ENCODE results near the gene FRRS1.
A peak's percentile ranks its signal among the peaks of the same experiment; 100 is the strongest.

Gene FRRS1

GRCh38 chr1:99740141-99740540, 26.3 kb downstream of the FRRS1 start:
- no peak overlapping the region for H3K4me3 ChIP-seq (ENCODE audit: low read depth, low read length)
- TF ChIP-seq CTCF (IDR thresholded peaks at IDR 0.05; ENCODE audit: low read depth, low read length, missing control alignments), result no peak
- in situ Hi-C loops (cut with HindIII; ENCODE audit: low sequenced_read_pairs), result no loop called here
- DNase-seq (ENCODE audit: low read depth), result no peak

- no peak for TF ChIP-seq CTCF (IDR thresholded peaks at IDR 0.05; ENCODE audit: low read depth, low read length, missing control alignments)
- in situ Hi-C loops (cut with HindIII; ENCODE audit: low sequenced_read_pairs), result no loop called here
Measured at GRCh38 chr1:99738858-99739465, 27.5 kb downstream of the FRRS1 start.

GRCh38 chr1:99737016-99737415, 29.4 kb downstream of the FRRS1 start:
- TF ChIP-seq CTCF (IDR thresholded peaks at IDR 0.05; ENCODE audit: low read depth, low read length, missing control alignments), result peak; percentile 65
- in situ Hi-C loops (cut with HindIII; ENCODE audit: low sequenced_read_pairs), result no loop called here
- peak; percentile 62 for DNase-seq (ENCODE audit: low read depth)
- H3K4me3 ChIP-seq (ENCODE audit: low read depth, low read length), result no peak overlapping the region

More at GRCh38 chr1:99738858-99739465, 27.5 kb downstream of the FRRS1 start:
- no peak for DNase-seq (ENCODE audit: low read depth)
- no peak overlapping the region for H3K4me3 ChIP-seq (ENCODE audit: low read depth, low read length)

- in situ Hi-C loops (cut with HindIII; ENCODE audit: low sequenced_read_pairs), result no loop called here
- no peak overlapping the region for H3K4me3 ChIP-seq (ENCODE audit: low read depth, low read length)
- TF ChIP-seq CTCF (IDR thresholded peaks at IDR 0.05; ENCODE audit: low read depth, low read length, missing control alignments), result no peak
- DNase-seq (ENCODE audit: low read depth), result no peak
Measured at GRCh38 chr1:99735852-99736251, 30.6 kb downstream of the FRRS1 start.

GRCh38 chr1:99731384-99731783, 35.1 kb downstream of the FRRS1 start:
- no peak overlapping the region for H3K4me3 ChIP-seq (ENCODE audit: low read depth, low read length)
- in situ Hi-C loops (cut with HindIII; ENCODE audit: low sequenced_read_pairs), result no loop called here
- no peak for DNase-seq (ENCODE audit: low read depth)
- TF ChIP-seq CTCF (IDR thresholded peaks at IDR 0.05; ENCODE audit: low read depth, low read length, missing control alignments), result no peak

- no peak for DNase-seq (ENCODE audit: low read depth)
- peak; percentile 49 for TF ChIP-seq CTCF (IDR thresholded peaks at IDR 0.05; ENCODE audit: low read depth, low read length, missing control alignments)
- in situ Hi-C loops (cut with HindIII; ENCODE audit: low sequenced_read_pairs), result no loop called here
- H3K4me3 ChIP-seq (ENCODE audit: low read depth, low read length), result no peak overlapping the region
Measured at GRCh38 chr1:99728494-99729235, 37.8 kb downstream of the FRRS1 start.

All from astrocyte of the cerebellum (primary cell).